GM10266 (cell line): ENCODE data around the gene KIFBP.

Experiments used
- DNase-seq: peaks from one replicate; pipeline ENCODE4 v3.0.0; 2012; ENCODE audit errors: extremely low spot score
- CTCF ChIP-seq: IDR thresholded peaks from 2 replicates; pipeline ENCODE4 v1.5.1; 2012; ENCODE audit warnings: mild to moderate bottlenecking, low read depth; ENCODE audit not compliant: control insufficient read depth, insufficient read depth; ENCODE audit errors: missing control alignments

Gene KIFBP

DNA sequence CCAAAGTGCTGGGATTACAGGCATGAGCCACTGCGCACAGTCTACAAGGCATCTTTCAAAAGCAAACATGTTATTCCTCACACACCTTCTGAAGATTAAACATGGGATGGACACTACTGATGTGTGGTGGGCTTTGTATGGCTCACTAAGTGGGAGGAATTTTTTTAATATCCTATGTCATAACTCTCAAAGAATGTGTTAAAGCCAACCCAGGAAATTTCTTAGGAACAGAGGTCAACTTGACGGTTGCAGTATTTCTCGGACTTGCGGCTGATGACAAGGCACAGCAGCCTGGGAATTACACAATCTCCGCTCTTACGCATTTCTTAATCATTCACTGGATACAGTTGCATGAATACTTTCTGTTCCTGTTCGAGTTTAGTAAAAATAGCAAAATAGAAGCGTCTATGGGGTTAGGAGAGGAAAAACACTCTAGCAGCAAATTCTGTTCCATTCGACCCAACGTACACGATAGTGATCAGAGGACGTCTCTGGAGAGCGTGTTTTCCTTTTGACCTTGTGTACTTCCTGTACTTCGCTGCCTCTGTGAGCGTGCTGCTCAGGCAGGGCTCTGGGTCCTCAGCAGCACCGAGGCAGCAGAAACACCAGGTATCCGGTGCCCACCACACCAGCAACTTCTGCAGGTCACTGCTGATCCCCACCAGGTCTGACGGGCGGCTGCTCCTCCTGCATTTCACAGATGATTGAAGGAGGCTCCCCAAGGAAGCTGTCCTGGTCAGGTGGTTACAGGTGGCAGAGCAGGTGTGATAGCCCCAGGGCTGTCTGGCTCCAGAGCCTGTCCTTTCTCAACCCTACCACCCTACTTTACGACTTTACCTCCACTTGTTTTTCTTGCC, 72.9 kb downstream of the KIFBP start:
- DNase-seq: no peak
- no peak for TF ChIP-seq CTCF

- no peak for TF ChIP-seq CTCF
- DNase-seq: no peak
Measured at GRCh38 chr10:69062901-69063300, 74.3 kb downstream of the KIFBP start.

- DNase-seq: no peak
Measured at GRCh38 chr10:69064762-69065328, 76.2 kb downstream of the KIFBP start.

DNA sequence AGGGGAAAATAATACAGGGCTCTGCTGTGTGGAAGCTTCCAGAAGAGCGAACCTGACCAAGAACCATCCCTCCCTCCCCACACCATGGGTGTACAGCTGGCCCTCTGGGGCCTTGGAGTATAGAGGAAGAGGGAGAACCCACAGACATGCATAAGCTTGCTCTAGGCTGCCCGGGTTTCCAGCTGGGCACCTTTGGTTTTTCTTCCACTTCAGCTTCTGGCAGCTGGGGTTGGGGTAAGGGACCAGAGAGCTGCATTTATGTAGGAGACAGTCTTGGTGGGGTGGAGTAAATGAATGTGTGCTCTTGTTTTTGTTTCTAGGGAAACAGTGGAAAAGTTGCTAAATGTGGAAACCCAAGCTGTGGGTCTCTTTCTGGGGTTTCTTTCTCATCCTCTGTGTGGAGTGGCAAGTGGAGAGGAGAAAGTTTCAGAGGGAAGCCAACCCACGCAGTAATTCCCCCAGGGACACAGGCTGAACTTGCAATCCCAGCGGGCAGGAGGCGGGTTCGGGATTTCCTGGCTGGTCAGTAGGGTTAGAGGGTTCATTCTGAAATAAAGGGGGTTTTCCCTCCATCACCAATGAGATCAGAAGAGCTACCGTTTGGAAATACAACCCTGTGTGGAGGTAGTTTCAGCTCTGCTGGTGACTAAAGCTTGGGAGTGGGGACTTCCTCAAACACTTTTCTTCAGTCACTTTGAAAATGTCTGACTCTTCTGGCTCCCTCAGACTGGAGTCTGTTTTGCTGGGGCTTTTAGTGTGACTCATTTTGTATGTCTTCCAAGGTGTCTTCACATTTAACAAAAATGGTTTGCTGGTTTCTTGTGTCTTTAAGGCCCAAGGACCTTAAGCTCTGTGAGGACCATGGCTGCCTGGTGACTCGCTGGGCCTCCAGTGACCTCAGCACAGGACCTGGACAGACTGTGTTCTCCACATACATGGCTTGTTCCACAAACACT, 77.1 kb downstream of the KIFBP start:
- TF ChIP-seq CTCF: no peak
- DNase-seq: peak; percentile 65

More at GRCh38 chr10:69064762-69065328, 76.2 kb downstream of the KIFBP start:
- no peak for TF ChIP-seq CTCF
